Renal cortex interstitium (tissue), 15 donors: ENCODE measurements around the gene NCOA5. TPM values are rescaled to one million over a fixed set of nuclear protein-coding genes. Genes with fewer than 3 reads are reported as not detected.

Experiments used
- DNase-seq, 11 donors: peaks; one replicate each; pipeline ENCODE4 v3.0.0-alpha.2; 2013; ENCODE audit warnings: low read depth in 9 of 11, low spot score in 4 of 11; ENCODE audit errors: extremely low read depth in 1 of 11
- long read RNA-seq, 16 experiments: transcript quantifications; one replicate each; lab custom pipeline, GENCODE V29; 2026
- polyA plus RNA-seq, 3 donors: library from polyadenylated mRNA; unstranded; fragments of 120-200 nt; gene quantifications; one replicate each; pipeline ENCODE4 v1.2.1, GENCODE V29; 2013; ENCODE audit not compliant: insufficient read length in 3 of 3

The NCOA5 gene
- polyA plus RNA-seq: 10 to 100 TPM; 50.8 to 60.5 (median 57.0) TPM
- long read RNA-seq, donor 1, transcript NCOA5-201 (8 exons, 3,220 nt): major isoform, 7 of 7 reads
- long read RNA-seq, donor 1, partial matches to known transcripts: 0 of 7 reads
- long read RNA-seq, donor 1, other reads (novel, unspliced or antisense): 0 of 7 reads
- long read RNA-seq, donor 2, partial matches to known transcripts: 0 of 4 reads
- long read RNA-seq, donor 2, other reads (novel, unspliced or antisense): 0 of 4 reads
- long read RNA-seq, donor 3, transcript NCOA5-201 (8 exons, 3,220 nt): major isoform, 6 of 12 reads
- long read RNA-seq, donor 3, partial matches to known transcripts: 0 of 12 reads
- long read RNA-seq, donor 3, other reads (novel, unspliced or antisense): 6 of 12 reads
- long read RNA-seq, donor 4, transcript NCOA5-201 (8 exons, 3,220 nt): major isoform, 5 of 5 reads
- long read RNA-seq, donor 4, partial matches to known transcripts: 0 of 5 reads
- long read RNA-seq, donor 4, other reads (novel, unspliced or antisense): 0 of 5 reads
- long read RNA-seq, donor 5, transcript NCOA5-201 (8 exons, 3,220 nt): major isoform, 7 of 7 reads
- long read RNA-seq, donor 5, partial matches to known transcripts: 0 of 7 reads
- long read RNA-seq, donor 5, other reads (novel, unspliced or antisense): 0 of 7 reads
- long read RNA-seq, donor 6, transcript NCOA5-201 (8 exons, 3,220 nt): major isoform, 7 of 38 reads
- long read RNA-seq, donor 6, partial matches to known transcripts: 31 of 38 reads
- long read RNA-seq, donor 6, other reads (novel, unspliced or antisense): 0 of 38 reads
- long read RNA-seq, donor 7, transcript NCOA5-201 (8 exons, 3,220 nt): major isoform, 8 of 13 reads
- long read RNA-seq, donor 7, partial matches to known transcripts: 5 of 13 reads
- long read RNA-seq, donor 7, other reads (novel, unspliced or antisense): 0 of 13 reads
- long read RNA-seq, donor 8, transcript NCOA5-201 (8 exons, 3,220 nt): major isoform, 8 of 18 reads
- long read RNA-seq, donor 8, partial matches to known transcripts: 5 of 18 reads
- long read RNA-seq, donor 8, other reads (novel, unspliced or antisense): 5 of 18 reads
- long read RNA-seq, donor 9, transcript NCOA5-201 (8 exons, 3,220 nt): major isoform, 7 of 7 reads
- long read RNA-seq, donor 9, partial matches to known transcripts: 0 of 7 reads
- long read RNA-seq, donor 9, other reads (novel, unspliced or antisense): 0 of 7 reads
- long read RNA-seq, donor 10, transcript NCOA5-201 (8 exons, 3,220 nt): major isoform, 7 of 7 reads
- long read RNA-seq, donor 10, partial matches to known transcripts: 0 of 7 reads
- long read RNA-seq, donor 10, other reads (novel, unspliced or antisense): 0 of 7 reads
- long read RNA-seq, donor 11, transcript NCOA5-201 (8 exons, 3,220 nt): major isoform, 5 of 5 reads
- long read RNA-seq, donor 11, partial matches to known transcripts: 0 of 5 reads
- long read RNA-seq, donor 11, other reads (novel, unspliced or antisense): 0 of 5 reads
- long read RNA-seq, donor 12, partial matches to known transcripts: 0 of 2 reads
- long read RNA-seq, donor 12, other reads (novel, unspliced or antisense): 0 of 2 reads
- long read RNA-seq, donor 13, transcript NCOA5-201 (8 exons, 3,220 nt): major isoform, 7 of 31 reads
- long read RNA-seq, donor 13, partial matches to known transcripts: 16 of 31 reads
- long read RNA-seq, donor 13, other reads (novel, unspliced or antisense): 8 of 31 reads
- long read RNA-seq, donor 14, partial matches to known transcripts: 14 of 17 reads
- long read RNA-seq, donor 14, other reads (novel, unspliced or antisense): 0 of 17 reads
- long read RNA-seq, donor 15, partial matches to known transcripts: 0 of 1 reads
- long read RNA-seq, donor 15, other reads (novel, unspliced or antisense): 0 of 1 reads
- long read RNA-seq, donor 16, transcript NCOA5-201 (8 exons, 3,220 nt): major isoform, 18 of 39 reads
- long read RNA-seq, donor 16, partial matches to known transcripts: 15 of 39 reads
- long read RNA-seq, donor 16, other reads (novel, unspliced or antisense): 5 of 39 reads

- DNase-seq: peak; percentile 79 to 94 (median 91)
These were observed at the start of gene NCOA5 for GRCh38 chr20:46089417-46090388. Gene NCOA5 (minus strand): TSS chr20:46089962. CDS start chr20:46079424, 10,538 bp downstream.

DNA sequence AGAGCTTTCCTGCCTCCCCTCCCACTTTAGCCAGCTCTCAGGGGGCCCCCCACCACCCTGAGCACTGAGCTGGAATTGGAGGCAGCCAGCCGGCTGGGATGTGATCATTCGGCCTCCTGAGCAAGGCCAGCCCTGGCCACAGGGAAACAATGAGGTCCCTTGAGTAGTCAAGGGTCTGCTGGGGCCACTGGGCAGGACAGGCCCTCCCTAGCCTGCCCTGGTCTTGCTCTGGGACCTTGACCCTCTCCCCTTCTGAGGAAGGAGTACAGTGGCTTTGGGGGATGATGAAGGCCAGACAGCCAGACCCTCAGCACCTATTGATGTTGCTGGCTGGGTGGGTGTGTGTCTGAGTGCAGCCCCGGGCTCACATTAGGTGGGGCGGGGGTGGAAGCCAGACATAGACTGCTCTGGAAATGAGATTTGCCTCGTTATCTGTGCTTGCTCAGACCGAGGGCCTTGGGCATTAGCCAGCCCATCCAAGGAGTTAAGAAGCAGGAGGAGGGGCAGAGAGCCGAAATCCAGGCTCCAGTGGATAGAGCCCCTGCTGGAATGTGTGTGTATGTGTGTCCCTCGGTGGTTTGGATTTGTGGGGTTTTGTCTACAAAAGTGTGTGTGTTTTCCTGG lies 49.6 kb upstream of the NCOA5 start:
- DNase-seq: no peak

DNA sequence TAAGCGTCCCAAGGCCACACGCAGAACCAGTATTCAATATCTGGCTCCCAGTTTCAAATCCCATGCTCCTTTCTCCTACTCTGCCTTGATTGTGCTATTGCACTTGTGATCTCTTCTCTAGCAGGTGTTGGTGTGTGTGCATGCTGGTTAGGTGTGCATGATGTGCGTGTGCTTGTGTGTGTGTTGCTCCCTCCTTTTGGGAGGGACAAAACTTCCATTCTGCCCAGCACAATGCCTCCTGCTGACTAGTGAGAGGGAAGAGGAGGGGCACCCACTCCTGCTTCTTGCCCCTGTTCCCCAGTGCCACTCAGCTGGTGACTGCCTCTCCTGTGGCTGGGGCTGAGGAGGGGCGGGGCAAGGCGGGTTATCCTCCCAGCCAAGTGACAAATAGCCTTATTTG lies 48.1 kb upstream of the NCOA5 start:
- DNase-seq: no peak

DNA sequence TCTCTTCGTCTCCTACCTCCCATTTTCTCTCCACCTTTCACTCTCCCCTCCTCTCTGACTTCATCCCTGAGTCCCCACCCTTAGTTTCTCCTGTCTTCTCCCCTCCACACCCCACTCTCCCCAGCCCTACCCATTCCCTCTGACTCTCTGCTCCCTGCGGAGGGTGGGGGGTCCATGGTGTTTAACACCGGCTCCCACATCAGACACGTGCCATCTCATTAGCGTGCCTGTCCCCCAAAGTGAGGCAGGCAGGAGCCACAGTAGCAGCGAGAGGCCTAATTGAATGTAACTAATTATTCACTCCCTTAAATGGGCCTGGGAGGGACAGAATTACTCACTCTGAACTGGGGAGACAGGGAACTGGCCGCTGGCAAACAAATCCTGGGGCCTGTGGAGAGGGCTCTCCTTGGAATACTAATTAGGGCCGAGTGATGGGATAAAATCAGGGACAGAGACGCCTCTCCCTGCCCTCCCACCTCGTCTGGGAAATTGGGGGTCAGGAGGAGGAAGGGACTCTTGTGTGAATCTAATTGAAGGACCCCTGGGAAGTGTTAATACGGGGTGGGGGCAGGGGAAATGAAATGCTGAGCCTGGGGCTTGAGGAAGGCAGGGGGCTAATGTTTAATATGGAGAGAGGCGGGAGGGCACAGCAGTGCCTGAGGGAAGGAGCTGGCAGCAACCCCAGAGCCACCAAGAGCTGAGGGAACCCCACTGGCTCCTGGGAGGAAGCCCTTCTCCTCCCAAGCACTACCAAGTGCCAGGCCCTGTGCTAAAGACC lies 46.3 kb upstream of the NCOA5 start:
- DNase-seq: no peak

GRCh38 chr20:46134716-46135115 lies 45.0 kb upstream of the NCOA5 start:
- no peak for DNase-seq

GRCh38 chr20:46133886-46134654 lies 44.3 kb upstream of the NCOA5 start:
- no peak for DNase-seq

DNA sequence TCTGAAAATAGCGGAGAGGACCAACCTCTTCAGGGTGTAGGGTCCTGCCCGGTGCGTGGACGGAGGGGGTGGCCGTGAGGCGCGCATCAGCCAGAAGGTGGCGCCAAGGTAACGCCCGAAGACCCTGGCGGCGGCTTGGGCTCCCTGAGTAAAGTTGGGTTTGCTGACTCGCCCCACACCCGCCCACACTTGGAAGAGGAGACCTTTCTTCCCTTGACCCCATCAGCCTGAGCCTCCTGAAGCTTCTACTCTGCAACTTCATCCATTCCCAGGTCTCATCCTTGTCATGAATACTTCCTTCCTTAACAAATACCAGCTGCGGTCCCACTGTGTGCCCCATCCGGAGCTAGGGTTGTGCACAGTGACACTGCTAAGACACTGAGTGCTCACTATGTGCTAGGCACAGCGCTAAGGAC lies 43.0 kb upstream of the NCOA5 start:
- peak in 10 of 11 donors; percentile 22 to 61 (median 38) for DNase-seq

- DNase-seq: no peak
These were observed 41.6 kb upstream of the NCOA5 start for GRCh38 chr20:46131396-46131795.

GRCh38 chr20:46130534-46130933 lies 40.8 kb upstream of the NCOA5 start:
- DNase-seq: no peak

DNA sequence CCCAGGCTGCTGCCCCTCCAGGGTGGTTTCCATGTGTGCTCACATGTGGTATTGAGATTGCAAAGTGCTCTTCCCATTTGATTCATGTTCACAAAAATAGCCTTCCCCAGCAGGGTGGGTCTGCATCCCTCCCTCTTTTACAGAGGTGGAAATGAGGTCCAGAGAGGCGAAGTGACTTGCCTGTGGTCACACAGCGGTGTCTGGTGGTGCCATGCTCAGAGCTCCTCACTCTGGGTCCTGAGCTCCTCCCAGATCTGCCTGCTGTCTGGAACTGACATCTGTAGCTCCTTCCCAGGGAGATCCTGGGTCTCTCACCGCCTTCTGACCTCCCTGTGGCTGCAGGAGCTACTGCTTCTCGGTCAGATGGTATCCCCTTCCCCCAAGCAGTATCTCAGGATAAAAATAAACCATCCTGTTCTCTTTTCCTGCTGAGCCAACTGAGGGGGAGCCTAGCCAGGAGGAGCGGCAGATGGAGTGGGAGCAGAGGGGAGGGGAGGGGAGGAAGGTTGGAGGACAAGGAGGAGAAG lies 40.3 kb upstream of the NCOA5 start:
- no peak for DNase-seq

- peak in 2 of 11 donors; percentile 11 to 15 for DNase-seq
These were observed 38.8 kb upstream of the NCOA5 start for GRCh38 chr20:46128310-46129151.

DNA sequence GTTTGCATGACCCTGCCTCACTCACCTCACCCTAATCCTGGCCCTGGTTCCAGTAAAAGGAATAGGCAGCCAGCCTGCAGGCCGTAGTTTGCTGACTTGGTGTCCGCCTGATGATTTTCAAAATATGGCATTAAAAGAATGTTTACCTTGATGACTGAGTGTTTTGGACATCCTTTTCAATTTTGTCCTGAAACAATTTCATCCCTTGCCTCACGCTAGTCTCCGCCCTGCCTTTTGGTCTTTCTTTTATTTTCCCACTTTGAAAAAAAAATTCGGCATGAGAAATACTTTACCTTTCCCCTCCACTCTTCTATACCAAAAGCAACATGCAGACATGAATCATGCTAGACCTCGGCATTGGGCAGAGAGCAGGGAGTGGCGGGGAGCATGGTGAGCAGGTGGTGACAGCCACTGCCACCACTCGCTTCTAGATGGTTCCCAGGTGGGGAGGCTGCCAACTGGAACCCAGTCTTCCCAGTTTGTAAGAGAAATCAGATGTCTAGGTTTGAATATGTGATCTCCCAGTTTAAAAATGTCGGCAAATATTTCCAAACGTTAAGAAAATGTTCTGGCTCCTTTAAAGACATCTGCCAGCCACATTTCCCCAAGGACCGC lies 37.7 kb upstream of the NCOA5 start:
- DNase-seq: no peak

DNA sequence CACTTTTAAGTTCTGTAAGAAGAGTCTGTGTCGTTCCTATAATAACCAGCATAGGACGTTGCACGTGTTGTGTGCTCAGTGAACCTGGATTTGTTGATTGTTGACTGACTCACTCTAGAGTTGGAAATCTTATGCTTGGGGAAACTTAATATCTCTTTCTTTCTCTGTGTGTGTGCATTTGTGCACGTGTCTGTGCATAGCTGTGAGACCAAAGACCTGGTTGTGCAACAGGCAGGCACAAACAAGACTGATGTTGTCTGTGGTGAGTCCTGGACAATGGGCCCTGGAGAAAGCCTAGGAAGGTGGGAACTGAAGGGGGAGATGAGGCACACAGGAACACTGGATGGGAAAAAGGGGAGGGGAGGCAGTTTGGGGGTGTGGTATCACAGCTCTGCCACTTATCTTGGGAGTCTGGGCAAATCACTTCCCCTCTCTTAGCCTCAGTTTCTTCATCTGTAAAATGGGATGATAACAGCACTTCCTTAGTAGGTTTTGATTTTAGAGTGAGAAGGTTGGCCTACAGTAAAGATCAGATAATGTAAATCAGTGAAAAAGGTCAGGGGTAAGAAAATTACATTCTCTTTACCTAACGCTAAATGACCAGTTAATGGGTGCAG lies 36.8 kb upstream of the NCOA5 start:
- DNase-seq: no peak
